ENCODE measurements around the gene CDK5RAP2. TPM values are rescaled to one million over a fixed set of nuclear protein-coding genes. Genes with fewer than 3 reads are reported as not detected.

The CDK5RAP2 gene
- total and polyA plus RNA-seq, 9 of the 15 experiments (the other 6 are each of a cell fraction or from before 2014, with no cell fraction given): 19.9 to 68.8 (median 42.2) TPM

DNA sequence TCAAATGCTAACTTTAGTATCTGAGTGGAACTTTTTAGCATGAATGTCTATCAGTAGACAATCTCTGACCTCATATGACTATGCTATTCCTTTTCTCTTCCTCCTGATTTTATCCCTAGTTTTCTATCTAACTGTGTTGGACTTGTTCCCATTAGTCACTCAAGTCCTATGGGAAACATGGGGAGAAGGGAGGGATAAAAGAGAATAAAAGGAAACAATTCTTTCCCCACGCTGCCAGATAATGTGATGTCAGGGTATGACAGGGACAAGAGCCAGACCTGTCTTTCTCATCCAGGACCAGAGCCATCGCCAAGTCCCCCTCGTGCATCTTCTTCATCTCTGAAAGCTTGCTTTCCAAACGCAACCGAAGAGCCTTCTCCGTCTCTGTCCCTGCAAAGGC lies 43.9 kb downstream of the CDK5RAP2 start:
- in situ Hi-C loops (cut with MboI) (no loop called here), intact Hi-C loops (cut with micrococcal nuclease) (no loop called here)
- H4K20me1 ChIP-seq (replicated peaks; ENCODE audit: control insufficient read depth, insufficient read depth, low read length): no peaks in the 10 kb centered on the region
- no TSS peak for BruUV-seq (replicated peaks)
- no peaks in the 10 kb centered on the region for H3K9me3 ChIP-seq (replicated peaks; ENCODE audit: control insufficient read depth, insufficient read depth, low read depth, low read length)
- ATAC-seq (no peak), DNase-seq (ENCODE audit: extremely low read depth in 1 of 4, low spot score in 3 of 4) (no peak), FAIRE-seq (no peak)
- 89% methylated on average over 6 of the region's 6 CpGs for WGBS (ENCODE audit: insufficient coverage, low coverage, missing lambda C conversion rate)
- POLR2A ChIA-PET: interaction anchor here (1.4 to 1.7 kb wide), 2 partner anchors 9 to 11 kb away, joined by 3 to 5 read pairs; no protein-coding TSS in a partner anchor
- no peak overlapping the region for H2AFZ ChIP-seq (ENCODE audit: low read depth, low read length)
- no peak overlapping the region for H3K27ac ChIP-seq (ENCODE audit: extremely low read depth, low read depth, low read length)
- CTCF ChIA-PET (ENCODE audit: low intra/inter-chr PET ratio): no interaction called here
- no peaks in the 10 kb centered on the region for H3K9me1 ChIP-seq (ENCODE audit: control insufficient read depth, insufficient read depth, low read length)
- no peak overlapping the region for H3K4me3 ChIP-seq
- H3K79me2 ChIP-seq (ENCODE audit: control insufficient read depth, insufficient read depth, low read length): no peaks in the 10 kb centered on the region
- H3K9ac ChIP-seq (ENCODE audit: insufficient read depth in 1 of 2, low read depth in 2 of 2, low read length in 2 of 2): no peak overlapping the region
- peaks cover 86% of the 10 kb centered on the region for H3K36me3 ChIP-seq (ENCODE audit: control insufficient read depth, insufficient read depth, low read length)
- H3K4me2 ChIP-seq (ENCODE audit: insufficient read depth, low read length): no peak overlapping the region
- H3K4me1 ChIP-seq (replicated peaks in 1 of 2; ENCODE audit: control insufficient read depth in 2 of 2, insufficient read depth in 2 of 2, low read length in 2 of 2): peaks cover 0 to 5% of the 10 kb centered on the region in 2 experiments; a peak in 3 of 5 replicates
- H3K27me3 ChIP-seq (ENCODE audit: control insufficient read depth in 2 of 2, insufficient read depth in 2 of 2, low read length in 2 of 2): no peaks in the 10 kb centered on the region
- no peak for TF ChIP-seq ZNF280B (CRISPR knock-in tag; IDR thresholded peaks at IDR 0.05)
- TF ChIP-seq ETV1 (tag; conservative IDR thresholded peaks at IDR 0.05; ENCODE audit: low read depth): no peak
- no peak for TF ChIP-seq KLF6 (CRISPR knock-in tag; IDR thresholded peaks at IDR 0.05; ENCODE audit: borderline replicate concordance)
- TF ChIP-seq SMARCB1 (IDR thresholded peaks at IDR 0.05; ENCODE audit: insufficient read length, low read depth): no peak
- TF ChIP-seq MAFF (IDR thresholded peaks at IDR 0.05; ENCODE audit: low read length): no peak
- TF ChIP-seq ZNF280A (IDR thresholded peaks at IDR 0.05; ENCODE audit: low read depth, partially characterized antibody): no peak
- no peak for TF ChIP-seq RUNX1 (IDR thresholded peaks at IDR 0.05; ENCODE audit: low read depth)
- no peak for TF ChIP-seq SRSF7 (optimal IDR thresholded peaks at IDR 0.05; ENCODE audit: low read depth, low read length)
- no peak for TF ChIP-seq EZH2 (IDR thresholded peaks at IDR 0.05; ENCODE audit: borderline replicate concordance, low read depth, low read length)
- no peak for TF ChIP-seq SMARCA5 (IDR thresholded peaks at IDR 0.05)
- TF ChIP-seq, protein P1, sequence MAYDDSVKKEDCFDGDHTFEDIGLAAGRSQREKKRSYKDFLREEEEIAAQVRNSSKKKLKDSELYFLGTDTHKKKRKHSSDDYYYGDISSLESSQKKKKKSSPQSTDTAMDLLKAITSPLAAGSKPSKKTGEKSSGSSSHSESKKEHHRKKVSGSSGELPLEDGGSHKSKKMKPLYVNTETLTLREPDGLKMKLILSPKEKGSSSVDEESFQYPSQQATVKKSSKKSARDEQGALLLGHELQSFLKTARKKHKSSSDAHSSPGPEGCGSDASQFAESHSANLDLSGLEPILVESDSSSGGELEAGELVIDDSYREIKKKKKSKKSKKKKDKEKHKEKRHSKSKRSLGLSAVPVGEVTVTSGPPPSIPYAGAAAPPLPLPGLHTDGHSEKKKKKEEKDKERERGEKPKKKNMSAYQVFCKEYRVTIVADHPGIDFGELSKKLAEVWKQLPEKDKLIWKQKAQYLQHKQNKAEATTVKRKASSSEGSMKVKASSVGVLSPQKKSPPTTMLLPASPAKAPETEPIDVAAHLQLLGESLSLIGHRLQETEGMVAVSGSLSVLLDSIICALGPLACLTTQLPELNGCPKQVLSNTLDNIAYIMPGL (CRISPR knock-in tag; IDR thresholded peaks at IDR 0.05): no peak
- no peak for TF ChIP-seq NKRF (IDR thresholded peaks at IDR 0.05; ENCODE audit: borderline replicate concordance)

Data from K562 (cell line).